NCI-H82 treated with DMSO at 0.1 percent for 48 hours (cell line): ENCODE measurements around the gene CD96.
"Not testable (repeated sequence)": the region's sequence is repeated elsewhere in the genome, so short reads cannot be mapped to it uniquely, and the experiment has no call there.

Source experiments
- DNase-seq: peaks from one replicate; lab custom pipeline; 2025; ENCODE audit not compliant: unreplicated experiment; lab: John Stamatoyannopoulos, UW

Gene CD96

GRCh38 chr3:111618945-111619344, 76.9 kb downstream of the CD96 start:
- no peak for DNase-seq

GRCh38 chr3:111619833-111620232, 77.8 kb downstream of the CD96 start:
- DNase-seq = no peak

GRCh38 chr3:111621535-111621934, 79.5 kb downstream of the CD96 start:
- DNase-seq = peak; percentile 25

- no peak for DNase-seq
These were observed 85.1 kb downstream of the CD96 start for GRCh38 chr3:111627092-111627491.

GRCh38 chr3:111629018-111629417, 87.0 kb downstream of the CD96 start:
- DNase-seq = not testable (repeated sequence)

GRCh38 chr3:111630638-111631037, 88.6 kb downstream of the CD96 start:
- DNase-seq = not testable (repeated sequence)

- no peak for DNase-seq
These were observed 93.4 kb downstream of the CD96 start for GRCh38 chr3:111635403-111635802.

- no peak for DNase-seq
These were observed 94.4 kb downstream of the CD96 start for GRCh38 chr3:111636366-111636885.

GRCh38 chr3:111639316-111639715, 97.3 kb downstream of the CD96 start:
- no peak for DNase-seq

- no peak for DNase-seq
These were observed 107.1 kb downstream of the CD96 start for GRCh38 chr3:111648991-111649579.

GRCh38 chr3:111650378-111651275, 108.6 kb downstream of the CD96 start:
- DNase-seq = peak; percentile 40

- no peak for DNase-seq
These were observed 110.6 kb downstream of the CD96 start for GRCh38 chr3:111652492-111653180.

GRCh38 chr3:111653766-111654165, 111.8 kb downstream of the CD96 start:
- DNase-seq = no peak

- no peak for DNase-seq
These were observed 120.0 kb downstream of the CD96 start for GRCh38 chr3:111662012-111662411.

GRCh38 chr3:111662907-111663306, 120.9 kb downstream of the CD96 start:
- DNase-seq = no peak

GRCh38 chr3:111666041-111666735, 124.2 kb downstream of the CD96 start:
- DNase-seq = no peak

- no peak for DNase-seq
These were observed 125.2 kb downstream of the CD96 start for GRCh38 chr3:111667170-111667569.

GRCh38 chr3:111667621-111668239, 125.7 kb downstream of the CD96 start:
- no peak for DNase-seq

- DNase-seq = no peak
These were observed 126.3 kb downstream of the CD96 start for GRCh38 chr3:111668326-111668725.

GRCh38 chr3:111668888-111669488, 127.0 kb downstream of the CD96 start:
- peak; percentile 80 for DNase-seq
